CD14-positive monocyte (primary cell): ENCODE measurements around the gene AQP11. TPM values are rescaled to one million over a fixed set of nuclear protein-coding genes. Genes with fewer than 3 reads are reported as not detected.

Source experiments
- DNase-seq, 3 donors: peaks; one replicate each; pipeline ENCODE4 v3.0.0-alpha.2; 2011 to 2022
- H2AFZ ChIP-seq: 2 replicates; pipeline ENCODE4 v1.6.0; 2012; ENCODE audit warnings: mild to moderate bottlenecking, low read depth, low read length, inconsistent platforms; ENCODE audit not compliant: insufficient read depth, poor library complexity, severe bottlenecking
- H3K27ac ChIP-seq, 2 donors: 1 replicate in 1 of 2; 2 replicates in 1 of 2; pipeline ENCODE4 v1.5.1; 2012 to 2013; ENCODE audit warnings: low read length in 2 of 2, control low read depth in 1 of 2, inconsistent platforms in 1 of 2, low read depth in 1 of 2, mild to moderate bottlenecking in 1 of 2
- H3K27me3 ChIP-seq, 2 donors: one replicate each; pipeline versions ENCODE4 v1.6.0 to v1.6.1; 2011 to 2013; ENCODE audit warnings: low read length in 2 of 2; ENCODE audit not compliant: control insufficient read depth in 2 of 2, insufficient read depth in 2 of 2
- H3K36me3 ChIP-seq, 2 donors: replicated peaks in 1 of 2; 1 replicate in 1 of 2; 2 replicates in 1 of 2; pipeline versions ENCODE4 v1.5.1 to v1.6.1; 2012 to 2013; ENCODE audit warnings: low read length in 2 of 2, control low read depth in 1 of 2, inconsistent platforms in 1 of 2, mild to moderate bottlenecking in 1 of 2; ENCODE audit not compliant: insufficient read depth in 2 of 2, control insufficient read depth in 1 of 2
- H3K4me1 ChIP-seq, 2 donors: 1 replicate in 1 of 2; 2 replicates in 1 of 2; pipeline versions ENCODE4 v1.5.1 to v1.6.1; 2012 to 2013; ENCODE audit warnings: low read length in 2 of 2, control low read depth in 1 of 2, inconsistent platforms in 1 of 2, mild to moderate bottlenecking in 1 of 2, moderate library complexity in 1 of 2; ENCODE audit not compliant: insufficient read depth in 2 of 2, control insufficient read depth in 1 of 2
- H3K4me2 ChIP-seq: replicated peaks from 2 replicates; pipeline ENCODE3; 2012; ENCODE audit warnings: low read length, moderate library complexity, mild to moderate bottlenecking; ENCODE audit not compliant: poor library complexity, severe bottlenecking; ENCODE audit errors: extremely low read depth
- H3K4me3 ChIP-seq, 3 experiments: fragments of 200-600 bp in 1 of 3; sonication (generic) in 1 of 3; replicated peaks in 1 of 3; 1 replicate in 2 of 3; 2 replicates in 1 of 3; pipeline ENCODE4 v1.5.1; 2011 to 2013; ENCODE audit warnings: low read length in 3 of 3, mild to moderate bottlenecking in 3 of 3, control low read depth in 2 of 3, low read depth in 2 of 3, inconsistent platforms in 1 of 3, moderate library complexity in 1 of 3
- H3K79me2 ChIP-seq: 2 replicates; pipeline ENCODE4 v1.6.0; 2012; ENCODE audit warnings: mild to moderate bottlenecking, control low read depth, inconsistent platforms, low read length, moderate library complexity; ENCODE audit not compliant: insufficient read depth
- H3K9ac ChIP-seq: 2 replicates; pipeline ENCODE4 v1.6.0; 2017; ENCODE audit warnings: low read length, mild to moderate bottlenecking; ENCODE audit not compliant: insufficient read depth, poor library complexity, severe bottlenecking
- H3K9me3 ChIP-seq, 2 donors: replicated peaks in 1 of 2; 1 replicate in 1 of 2; 2 replicates in 1 of 2; pipeline versions ENCODE4 v1.5.1 to v1.6.1; 2012 to 2013; ENCODE audit warnings: low read length in 2 of 2, control low read depth in 1 of 2; ENCODE audit not compliant: control insufficient read depth in 1 of 2, insufficient read depth in 1 of 2
- H4K20me1 ChIP-seq: 2 replicates; pipeline ENCODE4 v1.6.0; 2012; ENCODE audit warnings: mild to moderate bottlenecking, low read length, control low read depth, moderate library complexity; ENCODE audit not compliant: insufficient read depth
- H3K27ac Mint-ChIP-seq, 7 donors: one replicate each; pipeline ENCODE4 v1.8.0; 2020; ENCODE audit warnings: mild to moderate bottlenecking in 7 of 7, mixed read lengths in 7 of 7, moderate library complexity in 6 of 7, inconsistent platforms in 2 of 7
- H3K27me3 Mint-ChIP-seq, 3 donors: one replicate each; pipeline ENCODE4 v1.8.0; 2021 to 2022; ENCODE audit warnings: low read depth in 3 of 3, mild to moderate bottlenecking in 3 of 3, mixed read lengths in 3 of 3, moderate library complexity in 3 of 3, inconsistent platforms in 1 of 3
- H3K36me3 Mint-ChIP-seq, 2 donors: one replicate each; pipeline ENCODE4 v1.8.0; 2020; ENCODE audit warnings: mixed read lengths in 2 of 2, inconsistent platforms in 1 of 2, mild to moderate bottlenecking in 1 of 2
- H3K4me1 Mint-ChIP-seq: one replicate; pipeline ENCODE4 v1.8.0; 2020; ENCODE audit warnings: mild to moderate bottlenecking, mixed read lengths
- H3K4me3 Mint-ChIP-seq, 2 donors: one replicate each; pipeline ENCODE4 v1.8.0; 2020; ENCODE audit warnings: mild to moderate bottlenecking in 2 of 2, mixed read lengths in 2 of 2, moderate library complexity in 1 of 2
- H3K9me3 Mint-ChIP-seq, 7 donors: one replicate each; pipeline ENCODE4 v1.8.0; 2020 to 2022; ENCODE audit warnings: mixed read lengths in 7 of 7, mild to moderate bottlenecking in 6 of 7, moderate library complexity in 6 of 7, inconsistent platforms in 2 of 7
- CTCF ChIP-seq: fragments of 200-600 bp; IDR thresholded peaks from one replicate; pipeline ENCODE4 v1.8.0; 2022; ENCODE audit warnings: antibody characterized with exemption, mild to moderate bottlenecking
- WGBS: methylation state at CpG from one replicate; pipeline ENCODE4 v1.1.5; 2013; ENCODE audit warnings: missing lambda C conversion rate; ENCODE audit not compliant: insufficient coverage; 5-methylcytosine and 5-hydroxymethylcytosine counted together
- intact Hi-C, 2 donors: fragments of 100-400 bp; cut with micrococcal nuclease; formaldehyde crosslinking; loops; one replicate each; pipeline versions ENCODE4 v1.15.0 to v1.15.1; 2023
- polyA plus RNA-seq, 3 donors: library from polyadenylated mRNA; depleted of rRNA in 1 of 3; unstranded in 2 of 3; stranded (reverse) in 1 of 3; fragments of 300-500 nt in 2 of 3; fragments of >200 nt in 1 of 3; fragmentation: Illumina TruSeq in 2 of 3; gene quantifications; 1 replicate in 2 of 3; 2 replicates in 1 of 3; pipeline ENCODE4 v1.2.3, GENCODE V29; 2012 to 2021

Gene AQP11
- polyA plus RNA-seq, 3 donors = 0.16 to 0.18 TPM; not detected in 1

- intact Hi-C loops = no loop called here
- no peak for DNase-seq
- no peak overlapping the region for H3K4me3 ChIP-seq
- no peak overlapping the region for H3K4me3 Mint-ChIP-seq
- no peaks in the 10 kb centered on the region for H3K27me3 ChIP-seq
- H3K79me2 ChIP-seq = no peaks in the 10 kb centered on the region
- no peak overlapping the region for H3K4me2 ChIP-seq
- no peaks in the 10 kb centered on the region for H4K20me1 ChIP-seq
- H3K4me1 ChIP-seq = no peaks in the 10 kb centered on the region
- H3K27ac ChIP-seq = no peak overlapping the region
- no peak for TF ChIP-seq CTCF
- H3K27ac Mint-ChIP-seq = no peak overlapping the region
- H3K27me3 Mint-ChIP-seq = no peaks in the 10 kb centered on the region
- H3K9ac ChIP-seq = no peak overlapping the region
- no peaks in the 10 kb centered on the region for H3K4me1 Mint-ChIP-seq
- H2AFZ ChIP-seq = no peak overlapping the region
- no peaks in the 10 kb centered on the region for H3K9me3 Mint-ChIP-seq
- H3K36me3 Mint-ChIP-seq = peaks cover 2 to 9% of the 10 kb centered on the region in 2 donors
- no peaks in the 10 kb centered on the region for H3K9me3 ChIP-seq
- no CpG with 5 or more reads among the region's 2 CpGs for WGBS
- H3K36me3 ChIP-seq = peaks cover 0 to 4% of the 10 kb centered on the region in 2 donors
Observed at GRCh38 chr11:77596626-77597025, 6.9 kb downstream of the AQP11 start.

- H3K9ac ChIP-seq = no peak overlapping the region
- no peaks in the 10 kb centered on the region for H3K9me3 ChIP-seq
- H2AFZ ChIP-seq = no peak overlapping the region
- no peak for TF ChIP-seq CTCF
- no peak overlapping the region for H3K27ac Mint-ChIP-seq
- H3K4me3 Mint-ChIP-seq = no peak overlapping the region
- H3K36me3 Mint-ChIP-seq = peaks cover 2 to 17% of the 10 kb centered on the region in 2 donors
- H3K4me1 Mint-ChIP-seq = no peaks in the 10 kb centered on the region
- no peaks in the 10 kb centered on the region for H3K79me2 ChIP-seq
- no peak overlapping the region for H3K4me3 ChIP-seq
- H3K27me3 Mint-ChIP-seq = no peaks in the 10 kb centered on the region
- H3K4me2 ChIP-seq = no peak overlapping the region
- H3K36me3 ChIP-seq = peaks cover 0 to 13% of the 10 kb centered on the region in 2 donors
- no peaks in the 10 kb centered on the region for H4K20me1 ChIP-seq
- intact Hi-C loops = no loop called here
- H3K27ac ChIP-seq = no peak overlapping the region
- no peak for DNase-seq
- WGBS = no CpG with 5 or more reads among the region's 2 CpGs
- H3K4me1 ChIP-seq = no peaks in the 10 kb centered on the region
- H3K27me3 ChIP-seq = no peaks in the 10 kb centered on the region
- H3K9me3 Mint-ChIP-seq = no peaks in the 10 kb centered on the region
Observed at GRCh38 chr11:77598195-77598594, 8.4 kb downstream of the AQP11 start.
